Vagina (tissue), 2 donors: Measurements from ENCODE around the gene DCTD. TPM values are rescaled to one million over a fixed set of nuclear protein-coding genes. Genes with fewer than 3 reads are reported as not detected.

Experiments used
- DNase-seq, 2 donors: peaks; one replicate each; pipeline ENCODE4 v3.0.0-alpha.2; 2017; ENCODE audit errors: extremely low spot score in 2 of 2
- H3K27ac ChIP-seq: fragments of 200-600 bp; sonication (generic); one replicate; pipeline ENCODE4 v1.5.1; 2019
- H3K27me3 ChIP-seq: fragments of 200-600 bp; sonication (generic); one replicate; pipeline ENCODE4 v1.5.1; 2019
- H3K36me3 ChIP-seq, 2 donors: fragments of 200-600 bp; sonication (generic); one replicate each; pipeline ENCODE4 v1.5.1; 2017 to 2019
- H3K4me1 ChIP-seq: fragments of 200-600 bp; sonication (generic); one replicate; pipeline ENCODE4 v1.5.1; 2019
- H3K4me3 ChIP-seq, 2 donors: fragments of 200-600 bp; sonication (generic); 1 replicate in 1 of 2; 2 replicates in 1 of 2; pipeline ENCODE4 v1.5.1; 2016 to 2019
- H3K9me3 ChIP-seq: fragments of 200-600 bp; sonication (generic); one replicate; pipeline ENCODE4 v1.5.1; 2019
- POLR2A ChIP-seq, 2 donors: fragments of 450-650 bp; IDR thresholded peaks; one replicate each; pipeline ENCODE4 v1.6.1; 2017; ENCODE audit warnings: antibody characterized with exemption in 2 of 2, mild to moderate bottlenecking in 2 of 2, moderate library complexity in 2 of 2
- POLR2AphosphoS5 ChIP-seq, 2 donors: sonication (generic); formaldehyde crosslinking; IDR thresholded peaks; one replicate each; pipeline ENCODE4 v1.9.0; 2017; ENCODE audit warnings: antibody characterized with exemption in 2 of 2, mild to moderate bottlenecking in 2 of 2, low read depth in 1 of 2; ENCODE audit not compliant: insufficient read depth in 1 of 2
- intact Hi-C: fragments of 100-400 bp; cut with DNase I; formaldehyde crosslinking; loops from one replicate; pipeline ENCODE4 v1.15.1; 2023
- total RNA-seq: library from RNA; depleted of rRNA; stranded (reverse); fragments of >200 nt; gene quantifications from one replicate; pipeline ENCODE4 v1.2.3, GENCODE V29; 2016
- TF ChIP-seq, protein P1 (sequence below), 3 experiments: fragments of 450-650 bp in 2 of 3; fragments of 200-600 bp in 1 of 3; sonication (generic) in 1 of 3; IDR thresholded peaks; one replicate each; pipeline ENCODE4 v1.5.1; 2017 to 2019; ENCODE audit warnings: antibody characterized with exemption in 3 of 3, mild to moderate bottlenecking in 2 of 3, moderate library complexity in 2 of 3

DCTD gene
- total RNA-seq, 1 donor from 2014 or later: 40.0 TPM

DNA sequence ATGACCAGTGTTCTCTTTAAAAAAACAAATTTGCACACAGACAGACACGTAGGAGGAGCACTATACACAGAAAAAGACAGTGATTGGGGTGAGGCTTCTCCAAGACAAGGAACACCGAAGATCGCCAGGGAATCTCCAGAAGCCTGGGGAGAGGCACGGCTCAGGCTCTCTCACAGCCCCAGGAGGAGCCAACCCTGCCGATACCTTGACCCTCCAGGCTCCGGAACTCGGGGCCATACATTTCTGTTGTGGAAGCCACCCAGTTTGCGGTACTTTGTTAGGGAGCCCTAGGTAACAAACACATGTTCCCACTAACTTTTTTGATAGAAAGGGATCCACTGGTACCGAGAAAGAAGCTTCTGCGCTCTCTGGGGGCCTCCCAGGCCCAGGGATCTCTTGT is 55.8 kb downstream of the DCTD start:
- no peaks in the 10 kb centered on the region for H3K9me3 ChIP-seq
- H3K27me3 ChIP-seq: no peaks in the 10 kb centered on the region
- H3K27ac ChIP-seq: no peak overlapping the region
- no peak overlapping the region for H3K4me3 ChIP-seq
- no peaks in the 10 kb centered on the region for H3K36me3 ChIP-seq
- H3K4me1 ChIP-seq: no peaks in the 10 kb centered on the region
- DNase-seq: no peak
- intact Hi-C loops: no loop called here
- TF ChIP-seq POLR2AphosphoS5 (IDR thresholded peaks at IDR 0.05; ENCODE audit: insufficient read depth in 1 of 2, low read depth in 1 of 2): no peak
- TF ChIP-seq, protein P1, sequence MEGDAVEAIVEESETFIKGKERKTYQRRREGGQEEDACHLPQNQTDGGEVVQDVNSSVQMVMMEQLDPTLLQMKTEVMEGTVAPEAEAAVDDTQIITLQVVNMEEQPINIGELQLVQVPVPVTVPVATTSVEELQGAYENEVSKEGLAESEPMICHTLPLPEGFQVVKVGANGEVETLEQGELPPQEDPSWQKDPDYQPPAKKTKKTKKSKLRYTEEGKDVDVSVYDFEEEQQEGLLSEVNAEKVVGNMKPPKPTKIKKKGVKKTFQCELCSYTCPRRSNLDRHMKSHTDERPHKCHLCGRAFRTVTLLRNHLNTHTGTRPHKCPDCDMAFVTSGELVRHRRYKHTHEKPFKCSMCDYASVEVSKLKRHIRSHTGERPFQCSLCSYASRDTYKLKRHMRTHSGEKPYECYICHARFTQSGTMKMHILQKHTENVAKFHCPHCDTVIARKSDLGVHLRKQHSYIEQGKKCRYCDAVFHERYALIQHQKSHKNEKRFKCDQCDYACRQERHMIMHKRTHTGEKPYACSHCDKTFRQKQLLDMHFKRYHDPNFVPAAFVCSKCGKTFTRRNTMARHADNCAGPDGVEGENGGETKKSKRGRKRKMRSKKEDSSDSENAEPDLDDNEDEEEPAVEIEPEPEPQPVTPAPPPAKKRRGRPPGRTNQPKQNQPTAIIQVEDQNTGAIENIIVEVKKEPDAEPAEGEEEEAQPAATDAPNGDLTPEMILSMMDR (IDR thresholded peaks at IDR 0.05): no peak
- TF ChIP-seq POLR2A (IDR thresholded peaks at IDR 0.05): no peak

DNA sequence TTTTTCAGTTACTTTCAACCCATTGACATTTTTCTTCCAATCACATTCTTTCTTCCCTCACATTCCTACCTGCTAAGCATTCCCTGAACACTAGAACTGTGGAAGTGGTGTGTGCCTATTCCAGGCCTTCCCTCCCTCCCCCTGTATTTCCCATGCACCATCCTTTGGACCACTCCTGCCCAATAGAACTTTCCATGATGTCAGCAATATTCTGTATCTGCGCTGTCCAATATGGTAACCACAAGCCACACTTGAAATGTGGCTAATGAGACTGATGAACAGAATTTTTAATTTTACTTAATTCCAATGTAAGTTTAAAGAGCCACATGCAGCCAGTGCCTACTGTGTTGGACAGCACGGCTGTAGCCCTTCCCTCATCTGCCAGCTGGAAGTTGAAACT is 57.5 kb downstream of the DCTD start:
- intact Hi-C loops: no loop called here
- Histone ChIP-seq H3K27me3 (no peaks in the 10 kb centered on the region), H3K27ac (no peak overlapping the region), H3K4me1 (no peaks in the 10 kb centered on the region), H3K36me3 (no peaks in the 10 kb centered on the region), H3K4me3 (no peak overlapping the region), H3K9me3 (no peaks in the 10 kb centered on the region)
- TF ChIP-seq POLR2A (IDR thresholded peaks at IDR 0.05) (no peak), POLR2AphosphoS5 (IDR thresholded peaks at IDR 0.05; ENCODE audit: insufficient read depth in 1 of 2, low read depth in 1 of 2) (no peak)
- TF ChIP-seq, protein P1 (IDR thresholded peaks at IDR 0.05): no peak
- no peak for DNase-seq

GRCh38 chr4:182858711-182859110 is 58.5 kb downstream of the DCTD start:
- H3K27me3 ChIP-seq: no peaks in the 10 kb centered on the region
- no peak overlapping the region for H3K4me3 ChIP-seq
- intact Hi-C loops: no loop called here
- no peak for TF ChIP-seq POLR2A (IDR thresholded peaks at IDR 0.05)
- TF ChIP-seq POLR2AphosphoS5 (IDR thresholded peaks at IDR 0.05; ENCODE audit: insufficient read depth in 1 of 2, low read depth in 1 of 2): no peak
- TF ChIP-seq, protein P1 (IDR thresholded peaks at IDR 0.05): no peak
- H3K27ac ChIP-seq: no peak overlapping the region
- H3K4me1 ChIP-seq: no peaks in the 10 kb centered on the region
- no peaks in the 10 kb centered on the region for H3K36me3 ChIP-seq
- H3K9me3 ChIP-seq: no peaks in the 10 kb centered on the region
- DNase-seq: no peak

- Histone ChIP-seq H3K27ac (no peak overlapping the region), H3K4me3 (no peak overlapping the region), H3K27me3 (no peaks in the 10 kb centered on the region), H3K4me1 (no peaks in the 10 kb centered on the region), H3K36me3 (no peaks in the 10 kb centered on the region), H3K9me3 (no peaks in the 10 kb centered on the region)
- no peak for DNase-seq
- TF ChIP-seq, protein P1 (IDR thresholded peaks at IDR 0.05): no peak
- TF ChIP-seq POLR2AphosphoS5 (IDR thresholded peaks at IDR 0.05; ENCODE audit: insufficient read depth in 1 of 2, low read depth in 1 of 2) (no peak), POLR2A (IDR thresholded peaks at IDR 0.05) (no peak)
- intact Hi-C loops: no loop called here
These were observed 60.3 kb downstream of the DCTD start for GRCh38 chr4:182856862-182857261.

GRCh38 chr4:182855877-182856276 is 61.3 kb downstream of the DCTD start:
- Histone ChIP-seq H3K36me3 (no peaks in the 10 kb centered on the region), H3K9me3 (no peaks in the 10 kb centered on the region), H3K27me3 (no peaks in the 10 kb centered on the region), H3K4me1 (no peaks in the 10 kb centered on the region), H3K4me3 (no peak overlapping the region), H3K27ac (no peak overlapping the region)
- no peak for DNase-seq
- intact Hi-C loops: no loop called here
- TF ChIP-seq POLR2AphosphoS5 (IDR thresholded peaks at IDR 0.05; ENCODE audit: insufficient read depth in 1 of 2, low read depth in 1 of 2) (no peak), POLR2A (IDR thresholded peaks at IDR 0.05) (no peak)
- TF ChIP-seq, protein P1 (IDR thresholded peaks at IDR 0.05): no peak
